A549 (cell line): ENCODE data around the gene FAM107B. TPM values are rescaled to one million over a fixed set of nuclear protein-coding genes. Genes with fewer than 3 reads are reported as not detected.

Source experiments
- ATAC-seq, 2 experiments: fragments of 200-7000 bp in 1 of 2; fragments of >200 bp in 1 of 2; cut with Nextera tagmentation in 1 of 2; cut with Tn5 transposase in 1 of 2; 3 replicates each; pipeline versions ENCODE4 v1.8.0 to v1.9.1; 2018 to 2020; ENCODE audit warnings: mild to moderate bottlenecking in 1 of 2, moderate library complexity in 1 of 2
- CTCF ChIA-PET: fragments of 300-600 bp; sonication (Branson Sonifier 250); formaldehyde crosslinking; extraction: SDS; loops from one replicate; lab custom pipeline; 2021; ENCODE audit warnings: antibody characterized with exemption, inconsistent platforms; lab: Yijun Ruan, JAX
- POLR2A ChIA-PET: fragments of 350-600 bp; formaldehyde crosslinking; extraction: SDS; loops from one replicate; lab custom pipeline; 2021; ENCODE audit warnings: antibody characterized with exemption, inconsistent platforms; lab: Yijun Ruan, JAX
- DNase-seq, 2 experiments: peaks; one replicate each; pipeline versions ENCODE4 v3.0.0 to v3.0.0-alpha.2; 2011 to 2016; ENCODE audit warnings: low read depth in 1 of 2, low spot score in 1 of 2
- FAIRE-seq: peaks from 2 replicates; lab custom pipeline; 2011; peaks lifted over from hg19 to GRCh38; lab: Jason Lieb, UNC
- H3K27ac ChIP-seq, 2 experiments: fragments of >200 bp; sonication (Bioruptor Twin); formaldehyde crosslinking; 3 replicates each; pipeline ENCODE4 v1.5.1; 2016 to 2017
- H3K4me1 ChIP-seq: fragments of >200 bp; sonication (Bioruptor Twin); formaldehyde crosslinking; 3 replicates; pipeline ENCODE4 v1.6.1; 2016
- H3K4me2 ChIP-seq: fragments of >200 bp; sonication (Bioruptor Twin); formaldehyde crosslinking; 3 replicates; pipeline ENCODE4 v1.6.1; 2016
- H3K4me3 ChIP-seq: fragments of >200 bp; sonication (Bioruptor Twin); formaldehyde crosslinking; 3 replicates; pipeline ENCODE4 v1.5.1; 2016
- H3K9me3 ChIP-seq: fragments of >200 bp; sonication (Bioruptor Twin); formaldehyde crosslinking; 3 replicates; pipeline ENCODE4 v1.6.1; 2016
- CBX8 ChIP-seq: fragments of 200-600 bp; sonication (generic); IDR thresholded peaks from 2 replicates; pipeline ENCODE4 v1.6.1; 2016
- CEBPB ChIP-seq, 2 experiments: fragments of >200 bp in 1 of 2; sonication (Bioruptor Twin) in 1 of 2; formaldehyde crosslinking in 1 of 2; IDR thresholded peaks; 2 replicates each; pipeline ENCODE4 v1.6.1; 2012 to 2016
- CHD4 ChIP-seq: fragments of 200-600 bp; sonication (generic); IDR thresholded peaks from 2 replicates; pipeline ENCODE4 v1.6.1; 2016; ENCODE audit warnings: antibody characterized with exemption, mild to moderate bottlenecking, borderline replicate concordance
- CTCF ChIP-seq: fragments of >200 bp; sonication (Bioruptor Twin); formaldehyde crosslinking; IDR thresholded peaks from 3 replicates; pipeline ENCODE4 v1.5.1; 2016
- FOSB ChIP-seq: fragments of 250-450 bp; sonication (Bioruptor Pico); IDR thresholded peaks from 2 replicates; pipeline ENCODE4 v1.5.0; 2020; ENCODE audit warnings: mild to moderate bottlenecking, moderate library complexity
- GATA3 ChIP-seq: IDR thresholded peaks from 2 replicates; pipeline ENCODE4 v1.6.1; 2012; ENCODE audit warnings: borderline replicate concordance
- HDAC2 ChIP-seq: fragments of 200-600 bp; sonication (generic); IDR thresholded peaks from 2 replicates; pipeline ENCODE4 v1.6.1; 2016
- HEYL ChIP-seq: fragments of 250-450 bp; sonication (Bioruptor Pico); IDR thresholded peaks from 2 replicates; pipeline ENCODE4 v1.8.0; 2021; ENCODE audit warnings: mild to moderate bottlenecking, moderate library complexity
- HOXA7 ChIP-seq: fragments of 250-450 bp; sonication (Bioruptor Pico); IDR thresholded peaks from 2 replicates; pipeline ENCODE4 v1.5.0; 2020; ENCODE audit warnings: mild to moderate bottlenecking, moderate library complexity
- HOXB5 ChIP-seq: fragments of 250-450 bp; sonication (Bioruptor Pico); IDR thresholded peaks from 2 replicates; pipeline ENCODE4 v1.5.0; 2020; ENCODE audit warnings: mild to moderate bottlenecking, moderate library complexity
- MAZ ChIP-seq: fragments of 150-350 bp; IDR thresholded peaks from 2 replicates; pipeline ENCODE4 v1.6.1; 2014; ENCODE audit warnings: antibody characterized with exemption, low read depth, low read length, borderline replicate concordance
- MYC ChIP-seq: IDR thresholded peaks from 2 replicates; pipeline ENCODE4 v1.6.1; 2012; ENCODE audit warnings: mild to moderate bottlenecking, inconsistent platforms, low read length, improper control_type of control experiment, borderline replicate concordance
- NR3C1 ChIP-seq: fragments of >200 bp; sonication (Bioruptor Twin); formaldehyde crosslinking; IDR thresholded peaks from 3 replicates; pipeline ENCODE4 v1.6.1; 2017
- PHF8 ChIP-seq: fragments of 200-600 bp; sonication (generic); IDR thresholded peaks from 2 replicates; pipeline ENCODE4 v1.6.1; 2016; ENCODE audit warnings: low read depth, mild to moderate bottlenecking, antibody characterized with exemption, moderate library complexity, borderline replicate concordance
- POLR2A ChIP-seq: IDR thresholded peaks from 2 replicates; pipeline ENCODE4 v1.6.1; 2012; ENCODE audit warnings: mild to moderate bottlenecking, low read length
- POLR2AphosphoS2 ChIP-seq: conservative IDR thresholded peaks from 2 replicates; pipeline ENCODE4 v1.6.1; 2012; ENCODE audit warnings: low read length, improper control_type of control experiment, inconsistent platforms
- RARB ChIP-seq: fragments of 250-450 bp; sonication (Bioruptor Pico); IDR thresholded peaks from 2 replicates; pipeline ENCODE4 v1.8.0; 2021; ENCODE audit warnings: mild to moderate bottlenecking, moderate library complexity
- RFX5 ChIP-seq: fragments of 450-650 bp; IDR thresholded peaks from 2 replicates; pipeline ENCODE4 v1.7.1; 2014; ENCODE audit warnings: antibody characterized with exemption, mild to moderate bottlenecking, moderate library complexity
- RNF2 ChIP-seq: fragments of 200-600 bp; sonication (generic); IDR thresholded peaks from 2 replicates; pipeline ENCODE4 v1.6.1; 2016; ENCODE audit warnings: low read depth, mild to moderate bottlenecking, antibody characterized with exemption, moderate library complexity, borderline replicate concordance
- SREBF2 ChIP-seq: fragments of 450-650 bp; IDR thresholded peaks from 2 replicates; pipeline ENCODE4 v1.6.1; 2014; ENCODE audit warnings: mild to moderate bottlenecking, moderate library complexity
- TFCP2L1 ChIP-seq: fragments of 250-450 bp; sonication (Bioruptor Pico); IDR thresholded peaks from 2 replicates; pipeline ENCODE4 v1.5.0; 2021; ENCODE audit warnings: mild to moderate bottlenecking
- TP53 ChIP-seq: fragments of 250-450 bp; sonication (Bioruptor Pico); IDR thresholded peaks from 2 replicates; pipeline ENCODE4 v1.5.0; 2021; ENCODE audit warnings: mild to moderate bottlenecking, moderate library complexity
- USF2 ChIP-seq: fragments of 450-650 bp; IDR thresholded peaks from 2 replicates; pipeline ENCODE4 v1.6.1; 2014; ENCODE audit warnings: antibody characterized with exemption
- ZC3H11A ChIP-seq: fragments of 450-650 bp; IDR thresholded peaks from 2 replicates; pipeline ENCODE4 v1.6.1; 2014; ENCODE audit warnings: antibody characterized with exemption, mild to moderate bottlenecking
- ZNF302 ChIP-seq: fragments of 250-450 bp; sonication (Bioruptor Pico); IDR thresholded peaks from 2 replicates; pipeline ENCODE4 v1.9.0; 2021; ENCODE audit warnings: inconsistent platforms, mild to moderate bottlenecking, moderate library complexity
- whole genome bisulfite sequencing: methylation state at CpG from one replicate; pipeline ENCODE4 v1.1.6; 2017; ENCODE audit errors: missing lambda C conversion rate; 5-methylcytosine and 5-hydroxymethylcytosine counted together
- polyA plus RNA-seq, 4 experiments: library from polyadenylated mRNA; depleted of rRNA in 3 of 4; stranded (reverse); fragments of >200 nt; fragmentation: RNase III in 1 of 4; extraction: RNeasy Plus Mini Kit Qiagen cat#74134 plus additional on column Dnase treatment in 1 of 4; gene quantifications; 2 replicates in 3 of 4; 3 replicates in 1 of 4; pipeline ENCODE4 v1.2.3, GENCODE V29; 2011 to 2017
- TF ChIP-seq, protein P1 (sequence below): fragments of 200-600 bp; sonication (generic); IDR thresholded peaks from 2 replicates; pipeline ENCODE4 v1.6.1; 2016; ENCODE audit warnings: antibody characterized with exemption, mild to moderate bottlenecking, moderate library complexity

FAM107B gene
- polyA plus RNA-seq, 2 of the 4 experiments (the other 2 are of a cell fraction): 99.9 to 173 TPM

- TF ChIP-seq SREBF2: no peak
- TF ChIP-seq CTCF: no peak
- no peak for TF ChIP-seq RNF2
- TF ChIP-seq CBX8: no peak
- no peak for TF ChIP-seq ZNF302 (CRISPR knock-in tag)
- TF ChIP-seq FOSB: peak; percentile 62; the same call in 1 of the 2 replicates
- no peak for TF ChIP-seq MAZ
- TF ChIP-seq RFX5: no peak
- no peak for TF ChIP-seq TFCP2L1
- no peak for TF ChIP-seq USF2
- TF ChIP-seq POLR2AphosphoS2: peak; percentile 90; the same call in 1 of the 2 replicates
- TF ChIP-seq, protein P1, sequence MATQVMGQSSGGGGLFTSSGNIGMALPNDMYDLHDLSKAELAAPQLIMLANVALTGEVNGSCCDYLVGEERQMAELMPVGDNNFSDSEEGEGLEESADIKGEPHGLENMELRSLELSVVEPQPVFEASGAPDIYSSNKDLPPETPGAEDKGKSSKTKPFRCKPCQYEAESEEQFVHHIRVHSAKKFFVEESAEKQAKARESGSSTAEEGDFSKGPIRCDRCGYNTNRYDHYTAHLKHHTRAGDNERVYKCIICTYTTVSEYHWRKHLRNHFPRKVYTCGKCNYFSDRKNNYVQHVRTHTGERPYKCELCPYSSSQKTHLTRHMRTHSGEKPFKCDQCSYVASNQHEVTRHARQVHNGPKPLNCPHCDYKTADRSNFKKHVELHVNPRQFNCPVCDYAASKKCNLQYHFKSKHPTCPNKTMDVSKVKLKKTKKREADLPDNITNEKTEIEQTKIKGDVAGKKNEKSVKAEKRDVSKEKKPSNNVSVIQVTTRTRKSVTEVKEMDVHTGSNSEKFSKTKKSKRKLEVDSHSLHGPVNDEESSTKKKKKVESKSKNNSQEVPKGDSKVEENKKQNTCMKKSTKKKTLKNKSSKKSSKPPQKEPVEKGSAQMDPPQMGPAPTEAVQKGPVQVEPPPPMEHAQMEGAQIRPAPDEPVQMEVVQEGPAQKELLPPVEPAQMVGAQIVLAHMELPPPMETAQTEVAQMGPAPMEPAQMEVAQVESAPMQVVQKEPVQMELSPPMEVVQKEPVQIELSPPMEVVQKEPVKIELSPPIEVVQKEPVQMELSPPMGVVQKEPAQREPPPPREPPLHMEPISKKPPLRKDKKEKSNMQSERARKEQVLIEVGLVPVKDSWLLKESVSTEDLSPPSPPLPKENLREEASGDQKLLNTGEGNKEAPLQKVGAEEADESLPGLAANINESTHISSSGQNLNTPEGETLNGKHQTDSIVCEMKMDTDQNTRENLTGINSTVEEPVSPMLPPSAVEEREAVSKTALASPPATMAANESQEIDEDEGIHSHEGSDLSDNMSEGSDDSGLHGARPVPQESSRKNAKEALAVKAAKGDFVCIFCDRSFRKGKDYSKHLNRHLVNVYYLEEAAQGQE: no peak
- 0 out of 2 replicates have a peak, but pooled peaks have one; percentile 24 for TF ChIP-seq HOXA7
- no peak for TF ChIP-seq PHF8
- TF ChIP-seq MYC: no peak
- TF ChIP-seq NR3C1: no peak
- TF ChIP-seq HEYL: no peak
- TF ChIP-seq RARB (CRISPR knock-in tag): no peak
- TF ChIP-seq GATA3: no peak
- 0 out of 2 replicates have a peak, but pooled peaks have one; percentile 26 for TF ChIP-seq TP53
- TF ChIP-seq ZC3H11A: no peak
- TF ChIP-seq CEBPB (IDR thresholded peaks at IDR 0.05): no peak
- TF ChIP-seq HDAC2: no peak
- no peak for TF ChIP-seq HOXB5 (CRISPR knock-in tag)
- TF ChIP-seq POLR2A: no peak
- TF ChIP-seq CHD4: no peak
- FAIRE-seq (no peak), ATAC-seq (peak in 1 of 2 experiments; percentile 19; a peak in 2 of 6 replicates), DNase-seq (no peak)
- 95% methylated on average over 11 of the region's 11 CpGs for WGBS
- Histone ChIP-seq H3K4me3 (no peak overlapping the region), H3K27ac (0 out of 6 replicates have a peak overlapping the region, but pooled peaks of 1 of the 2 experiments have one; percentile 11), H3K4me2 (no peak overlapping the region), H3K4me1 (peaks cover 66% of the 10 kb centered on the region), H3K9me3 (no peaks in the 10 kb centered on the region)
- CTCF ChIA-PET: no interaction called here
- POLR2A ChIA-PET: no interaction called here
Observed at GRCh38 chr10:14595526-14596182, 179.0 kb downstream of the FAM107B start.
